GM06990 (cell line): Measurements from ENCODE around the gene FAM120A.

Experiments used
- DNase-seq: peaks from one replicate; pipeline ENCODE4 v3.0.0-alpha.2; 2011; ENCODE audit not compliant: insufficient read length; ENCODE audit errors: extremely low read depth
- H3K27me3 ChIP-seq: replicated peaks from 2 replicates; pipeline ENCODE4 v1.6.0; 2011; ENCODE audit warnings: low read length; ENCODE audit not compliant: control insufficient read depth, insufficient read depth
- H3K36me3 ChIP-seq: 2 replicates; pipeline ENCODE4 v1.5.1; 2011; ENCODE audit warnings: low read length; ENCODE audit not compliant: control insufficient read depth, insufficient read depth
- H3K4me3 ChIP-seq: replicated peaks from 2 replicates; pipeline ENCODE4 v1.5.1; 2011; ENCODE audit warnings: low read depth, mild to moderate bottlenecking, control low read depth, low read length
- CTCF ChIP-seq: IDR thresholded peaks from 2 replicates; pipeline ENCODE4 v1.5.1; 2011; ENCODE audit warnings: low read length, control low read depth, mild to moderate bottlenecking, inconsistent platforms; ENCODE audit not compliant: insufficient read depth, poor library complexity, severe bottlenecking

The FAM120A gene

GRCh38 chr9:93500571-93501298 is 49.2 kb downstream of the FAM120A start:
- no peak overlapping the region for H3K4me3 ChIP-seq
- peaks cover 21% of the 10 kb centered on the region for H3K36me3 ChIP-seq
- DNase-seq: no peak
- no peak for TF ChIP-seq CTCF
- H3K27me3 ChIP-seq: no peaks in the 10 kb centered on the region

GRCh38 chr9:93501406-93501805 is 49.9 kb downstream of the FAM120A start:
- DNase-seq: no peak
- Histone ChIP-seq H3K4me3 (no peak overlapping the region), H3K27me3 (no peaks in the 10 kb centered on the region), H3K36me3 (peaks cover 20% of the 10 kb centered on the region)
- TF ChIP-seq CTCF: no peak

GRCh38 chr9:93503381-93503780 is 51.9 kb downstream of the FAM120A start:
- no peak for TF ChIP-seq CTCF

GRCh38 chr9:93505541-93506132 is 54.2 kb downstream of the FAM120A start:
- Histone ChIP-seq H3K4me3 (no peak overlapping the region), H3K27me3 (no peaks in the 10 kb centered on the region), H3K36me3 (peaks cover 8% of the 10 kb centered on the region)
- TF ChIP-seq CTCF: no peak
- DNase-seq: no peak

More at GRCh38 chr9:93503381-93503780, 51.9 kb downstream of the FAM120A start:
- H3K4me3 ChIP-seq: no peak overlapping the region
- H3K36me3 ChIP-seq: peaks cover 9% of the 10 kb centered on the region
- no peaks in the 10 kb centered on the region for H3K27me3 ChIP-seq
- no peak for DNase-seq

GRCh38 chr9:93507768-93508167 is 56.3 kb downstream of the FAM120A start:
- DNase-seq: no peak
- TF ChIP-seq CTCF: no peak
- H3K4me3 ChIP-seq: no peak overlapping the region
- H3K27me3 ChIP-seq: no peaks in the 10 kb centered on the region
- peaks cover 6% of the 10 kb centered on the region for H3K36me3 ChIP-seq
